M059J (cell line): Measurements from ENCODE around the gene ZNF780A. TPM values are rescaled to one million over a fixed set of nuclear protein-coding genes. Genes with fewer than 3 reads are reported as not detected.

ENCODE experiments used
- total RNA-seq: library from RNA; depleted of rRNA; stranded (reverse); fragments of >200 nt; shearing (Covaris generic); gene quantifications from 2 replicates; pipeline ENCODE4 v1.2.3, GENCODE V29; 2014; rRNA removed

Gene ZNF780A
- total RNA-seq, 1 experiment from 2014 or later = 10.3 TPM

Other genes starting within 250 kb of the ZNF780A start
- 153 and 191 TPM in 2 replicates for gene FBL, start 244.6 kb downstream of the ZNF780A start, total RNA-seq
- 0.15 and 0.47 TPM in 2 replicates for gene FCGBP, start 156.3 kb downstream of the ZNF780A start, total RNA-seq
- 209 and 217 TPM in 2 replicates for gene PSMC4, start 119.8 kb downstream of the ZNF780A start, total RNA-seq
- gene ZNF546, start 93.9 kb downstream of the ZNF780A start, total RNA-seq = 0.96 and 1.3 TPM in 2 replicates
- gene ZNF780B, start 34.7 kb downstream of the ZNF780A start, total RNA-seq = 4.5 and 5.7 TPM in 2 replicates
- gene MAP3K10, start 100.5 kb upstream of the ZNF780A start, total RNA-seq = 5.0 and 13.4 TPM in 2 replicates
- gene TTC9B, start 127.4 kb upstream of the ZNF780A start, total RNA-seq = not detected in 2 replicates
- gene CCNP, start 135.7 kb upstream of the ZNF780A start, total RNA-seq = not detected in 2 replicates
- 73.0 and 98.3 TPM in 2 replicates for gene AKT2, start 194.4 kb upstream of the ZNF780A start, total RNA-seq